ENCODE measurements around the gene INTS15. TPM values are rescaled to one million over a fixed set of nuclear protein-coding genes. Genes with fewer than 3 reads are reported as not detected.

The INTS15 gene
- total RNA-seq, 1 donor from 2014 or later, result 36.9 TPM

DNA sequence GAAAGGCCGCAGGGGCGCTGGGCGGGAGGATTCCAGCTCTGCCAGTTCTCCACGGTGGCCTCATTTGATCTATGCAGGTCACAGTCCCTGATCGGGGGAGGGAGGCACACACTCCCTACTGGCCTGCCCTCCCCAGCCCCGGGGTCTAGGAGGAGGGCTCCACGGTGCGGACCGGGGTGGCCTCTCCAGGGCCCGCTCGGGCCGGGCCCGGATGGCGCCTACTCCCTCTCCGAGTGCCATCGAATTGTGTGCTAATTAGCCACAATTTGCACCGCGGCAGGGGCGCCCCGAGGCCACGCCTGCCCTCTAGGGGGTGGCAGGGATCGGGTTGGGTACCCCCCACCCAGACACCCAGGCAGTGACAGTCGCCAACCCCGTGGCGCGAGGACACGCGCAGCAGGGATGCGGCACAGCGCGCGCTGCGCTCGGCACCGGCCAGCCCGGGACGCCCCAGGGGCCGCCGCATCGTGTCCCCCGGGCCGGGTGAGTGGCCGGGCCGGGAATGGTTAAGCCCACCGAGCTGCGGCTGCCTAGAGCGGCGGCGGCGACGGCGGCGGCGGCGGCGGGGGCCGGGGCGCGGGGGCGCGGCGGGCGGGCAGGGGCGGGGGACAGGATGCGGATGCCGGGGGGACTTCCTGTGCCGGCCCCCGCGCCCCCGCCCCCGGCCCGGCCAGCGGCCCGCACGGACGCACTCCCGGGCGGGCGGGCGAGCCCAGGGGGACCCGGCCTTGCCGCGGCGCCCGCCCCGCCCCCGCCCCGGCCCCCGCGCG, 25.3 kb downstream of the INTS15 start, which contains the start of gene ZNF853:
TSS of gene ZNF853 (plus strand) at position 658 of the 770 bp plus-strand sequence. CDS start 565 bp downstream, outside the sequence.
- peak; percentile 58 for DNase-seq
- peaks cover 8% of the 10 kb centered on the region for H3K27me3 Mint-ChIP-seq (ENCODE audit: unreplicated experiment)
- H3K9me3 Mint-ChIP-seq (ENCODE audit: unreplicated experiment), result peaks cover 3% of the 10 kb centered on the region
- H3K4me1 Mint-ChIP-seq (ENCODE audit: low read depth, unreplicated experiment), result peaks cover 2% of the 10 kb centered on the region
- TF ChIP-seq, protein P1, sequence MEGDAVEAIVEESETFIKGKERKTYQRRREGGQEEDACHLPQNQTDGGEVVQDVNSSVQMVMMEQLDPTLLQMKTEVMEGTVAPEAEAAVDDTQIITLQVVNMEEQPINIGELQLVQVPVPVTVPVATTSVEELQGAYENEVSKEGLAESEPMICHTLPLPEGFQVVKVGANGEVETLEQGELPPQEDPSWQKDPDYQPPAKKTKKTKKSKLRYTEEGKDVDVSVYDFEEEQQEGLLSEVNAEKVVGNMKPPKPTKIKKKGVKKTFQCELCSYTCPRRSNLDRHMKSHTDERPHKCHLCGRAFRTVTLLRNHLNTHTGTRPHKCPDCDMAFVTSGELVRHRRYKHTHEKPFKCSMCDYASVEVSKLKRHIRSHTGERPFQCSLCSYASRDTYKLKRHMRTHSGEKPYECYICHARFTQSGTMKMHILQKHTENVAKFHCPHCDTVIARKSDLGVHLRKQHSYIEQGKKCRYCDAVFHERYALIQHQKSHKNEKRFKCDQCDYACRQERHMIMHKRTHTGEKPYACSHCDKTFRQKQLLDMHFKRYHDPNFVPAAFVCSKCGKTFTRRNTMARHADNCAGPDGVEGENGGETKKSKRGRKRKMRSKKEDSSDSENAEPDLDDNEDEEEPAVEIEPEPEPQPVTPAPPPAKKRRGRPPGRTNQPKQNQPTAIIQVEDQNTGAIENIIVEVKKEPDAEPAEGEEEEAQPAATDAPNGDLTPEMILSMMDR (IDR thresholded peaks at IDR 0.05; ENCODE audit: partially characterized antibody, unreplicated experiment), result no peak
- peak within 1 kb of the TSS; percentile 84 for H3K4me3 Mint-ChIP-seq (ENCODE audit: unreplicated experiment)
- H3K27ac Mint-ChIP-seq (ENCODE audit: unreplicated experiment), result peak within 1 kb of the TSS; percentile 11
- peaks cover 2% of the 10 kb centered on the region for H3K36me3 Mint-ChIP-seq (ENCODE audit: unreplicated experiment)

DNA sequence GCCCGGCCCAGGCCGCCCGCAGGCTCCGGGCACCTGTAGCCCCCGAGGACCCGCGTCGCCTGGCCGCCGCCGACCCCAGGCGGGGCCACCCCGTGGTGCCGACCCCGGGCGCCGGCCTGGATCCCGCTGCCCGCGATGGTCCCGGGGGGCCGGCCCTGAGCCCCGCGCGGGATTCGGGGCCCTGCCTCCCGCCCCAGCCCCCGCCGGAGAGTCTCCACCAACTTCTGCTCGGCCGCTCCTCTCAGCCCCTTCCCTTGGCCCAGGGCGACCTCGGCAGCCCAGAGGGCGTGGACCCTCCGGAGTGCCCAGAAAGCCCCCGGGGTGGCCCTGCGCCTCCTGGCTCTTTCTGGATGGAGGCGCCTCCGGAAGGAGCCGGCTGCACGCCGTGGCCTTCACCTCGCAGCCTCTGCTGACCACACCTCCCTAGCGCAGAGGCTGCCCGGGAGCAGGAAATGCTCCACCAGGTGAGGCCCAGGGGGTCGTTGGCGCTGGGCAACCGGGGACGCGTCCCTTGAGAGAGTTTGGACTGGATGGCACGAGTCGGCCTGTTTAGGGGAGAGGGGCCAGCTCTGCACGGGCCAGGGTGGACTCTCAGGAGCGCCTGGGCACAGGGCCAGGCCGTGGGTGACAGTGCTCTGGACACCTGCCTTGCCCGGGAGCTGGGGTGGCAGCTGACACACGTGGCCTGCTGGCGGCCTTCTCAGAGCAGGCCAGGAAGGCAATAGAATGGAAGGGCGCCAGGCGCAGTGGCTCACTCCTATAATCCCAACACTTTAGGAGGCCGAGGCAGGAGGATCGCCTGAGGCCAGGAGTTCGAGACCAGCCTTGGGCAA, 26.1 kb downstream of the INTS15 start:
- peaks cover 7% of the 10 kb centered on the region for H3K27me3 Mint-ChIP-seq (ENCODE audit: unreplicated experiment)
- TF ChIP-seq, protein P1 (IDR thresholded peaks at IDR 0.05; ENCODE audit: partially characterized antibody, unreplicated experiment), result no peak
- H3K9me3 Mint-ChIP-seq (ENCODE audit: unreplicated experiment), result peaks cover 6% of the 10 kb centered on the region
- peaks cover 5% of the 10 kb centered on the region for H3K36me3 Mint-ChIP-seq (ENCODE audit: unreplicated experiment)
- peak; percentile 50 for DNase-seq
- H3K4me3 Mint-ChIP-seq (ENCODE audit: unreplicated experiment), result no peak overlapping the region
- peaks cover 2% of the 10 kb centered on the region for H3K4me1 Mint-ChIP-seq (ENCODE audit: low read depth, unreplicated experiment)
- H3K27ac Mint-ChIP-seq (ENCODE audit: unreplicated experiment), result no peak overlapping the region

DNA sequence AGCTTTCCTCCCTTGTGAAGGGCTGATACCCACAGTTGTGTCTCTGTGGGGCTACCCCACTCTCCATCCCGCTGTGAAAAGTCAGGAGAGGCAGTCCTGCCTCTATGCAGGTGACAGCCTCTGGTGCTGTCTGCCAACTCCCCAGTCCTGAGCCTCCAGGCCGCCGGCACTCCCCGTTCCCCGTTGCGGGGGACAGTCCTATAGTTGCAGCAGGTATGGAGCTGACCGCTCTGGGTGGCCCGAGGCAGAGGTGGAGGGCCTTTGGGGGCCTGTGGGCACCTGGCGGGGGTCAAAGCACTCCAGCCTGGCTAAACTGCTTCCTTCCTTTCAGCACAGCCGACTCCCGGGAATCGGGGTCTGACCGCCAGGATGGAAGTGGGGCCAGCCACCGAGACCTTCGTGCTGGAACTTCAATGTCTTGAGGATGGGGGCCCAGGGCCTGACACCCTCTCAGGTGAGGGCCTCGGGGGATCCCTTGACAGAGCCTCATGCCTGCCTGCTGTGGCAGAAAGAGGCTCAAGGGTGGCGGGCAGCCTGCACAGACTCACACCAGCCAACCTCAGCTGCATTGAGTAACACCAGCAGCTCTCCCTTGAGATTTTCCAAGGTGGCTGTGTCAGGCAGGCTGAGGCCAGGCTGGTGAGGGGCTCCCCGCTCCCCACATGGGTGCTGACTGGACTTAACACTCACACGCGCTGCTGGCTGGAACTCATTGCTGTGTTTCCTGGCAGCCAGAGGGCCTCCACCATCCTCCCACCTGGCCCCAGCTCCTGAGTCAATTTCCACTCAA, 27.2 kb downstream of the INTS15 start:
- H3K4me3 Mint-ChIP-seq (ENCODE audit: unreplicated experiment), result peak overlapping the region; percentile 67
- H3K9me3 Mint-ChIP-seq (ENCODE audit: unreplicated experiment), result peaks cover 12% of the 10 kb centered on the region
- H3K27me3 Mint-ChIP-seq (ENCODE audit: unreplicated experiment), result peaks cover 7% of the 10 kb centered on the region
- H3K36me3 Mint-ChIP-seq (ENCODE audit: unreplicated experiment), result peaks cover 12% of the 10 kb centered on the region
- TF ChIP-seq, protein P1 (IDR thresholded peaks at IDR 0.05; ENCODE audit: partially characterized antibody, unreplicated experiment), result no peak
- no peak for DNase-seq
- H3K4me1 Mint-ChIP-seq (ENCODE audit: low read depth, unreplicated experiment), result peaks cover 4% of the 10 kb centered on the region
- H3K27ac Mint-ChIP-seq (ENCODE audit: unreplicated experiment), result no peak overlapping the region

DNA sequence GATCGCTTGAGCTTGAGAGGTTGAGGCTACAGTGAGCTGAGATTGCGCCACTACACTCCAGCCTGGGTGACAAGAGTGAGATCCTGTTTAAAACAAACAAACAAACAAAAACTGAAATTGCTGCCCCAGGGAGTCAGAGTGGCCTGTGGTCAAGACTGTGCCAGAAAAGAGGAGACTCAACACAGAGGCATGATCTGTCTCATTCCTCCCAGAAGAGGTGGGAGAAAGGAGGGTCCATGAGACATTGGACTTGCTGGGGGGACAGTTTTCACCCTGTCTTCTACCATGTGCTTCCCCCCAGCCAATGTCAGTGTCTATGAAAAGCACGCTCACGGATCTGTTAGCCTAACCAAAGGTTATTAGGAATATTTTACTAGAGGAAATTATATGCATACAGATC, 28.8 kb downstream of the INTS15 start:
- H3K9me3 Mint-ChIP-seq (ENCODE audit: unreplicated experiment), result peaks cover 13% of the 10 kb centered on the region
- no peak overlapping the region for H3K4me3 Mint-ChIP-seq (ENCODE audit: unreplicated experiment)
- peaks cover 7% of the 10 kb centered on the region for H3K27me3 Mint-ChIP-seq (ENCODE audit: unreplicated experiment)
- peaks cover 6% of the 10 kb centered on the region for H3K4me1 Mint-ChIP-seq (ENCODE audit: low read depth, unreplicated experiment)
- TF ChIP-seq, protein P1 (IDR thresholded peaks at IDR 0.05; ENCODE audit: partially characterized antibody, unreplicated experiment), result no peak
- no peak for DNase-seq
- H3K27ac Mint-ChIP-seq (ENCODE audit: unreplicated experiment), result no peak overlapping the region
- H3K36me3 Mint-ChIP-seq (ENCODE audit: unreplicated experiment), result peaks cover 17% of the 10 kb centered on the region

Data from glutamatergic neuron (in vitro differentiated cells).